HG02588 (cell line): Measurements from ENCODE around the gene USP20.

Experiments
- ATAC-seq: cut with Tn5 transposase; IDR thresholded peaks from one replicate; pipeline ENCODE4 v1.9.1; 2021; ENCODE audit warnings: mild to moderate bottlenecking, moderate library complexity; ENCODE audit not compliant: unreplicated experiment

The USP20 gene

DNA sequence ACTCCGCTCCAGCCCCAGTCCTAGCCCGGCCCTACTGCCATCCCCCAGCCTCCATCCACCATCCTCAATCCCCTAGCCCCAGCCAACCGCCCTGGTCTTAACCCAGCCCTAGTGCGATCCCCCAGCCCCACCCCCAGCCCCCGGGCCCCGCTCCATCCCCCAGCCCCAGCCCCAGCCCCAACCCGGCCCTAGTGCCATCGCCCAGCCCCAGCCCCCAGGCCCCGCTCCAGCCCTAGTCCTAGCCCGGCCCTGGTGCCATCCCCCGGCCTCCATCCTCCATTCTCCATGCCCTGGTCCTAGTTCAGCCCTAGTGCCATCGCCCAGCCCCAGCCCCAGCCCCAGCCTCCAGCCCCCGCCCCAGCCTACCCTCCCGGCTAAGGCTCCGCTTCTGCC, 11.7 kb upstream of the USP20 start:
- ATAC-seq = no peak

GRCh38 chr9:129823935-129824601, 11.2 kb upstream of the USP20 start, which contains the start of gene TOR1A:
Gene TOR1A (minus strand): TSS chr9:129824136. CDS start chr9:129824085, 51 bp downstream.
- peak; percentile 93 for ATAC-seq

GRCh38 chr9:129826344-129826743, 8.9 kb upstream of the USP20 start:
- ATAC-seq = no peak

- ATAC-seq = no peak
These were observed 8.5 kb upstream of the USP20 start for GRCh38 chr9:129826759-129827158.

DNA sequence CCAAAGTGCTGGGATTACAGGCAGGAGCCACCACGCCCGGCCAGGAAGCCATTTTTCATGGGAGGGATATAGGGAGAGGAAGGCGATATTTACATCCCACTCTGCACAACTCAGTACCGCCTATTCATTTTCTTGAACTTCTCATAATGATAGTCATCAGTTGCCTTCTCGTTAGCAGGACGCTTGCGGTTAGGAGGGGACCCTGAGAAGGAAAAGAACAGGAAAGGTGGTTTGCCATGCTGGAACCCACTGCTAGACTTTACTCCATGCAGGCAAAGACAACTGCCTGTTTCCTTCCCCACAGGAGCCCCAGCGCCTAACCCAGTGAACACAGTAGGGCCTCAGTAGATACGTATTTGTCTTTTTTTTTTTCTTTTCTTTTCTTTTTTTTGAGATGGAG, 7.2 kb upstream of the USP20 start:
- ATAC-seq = no peak

DNA sequence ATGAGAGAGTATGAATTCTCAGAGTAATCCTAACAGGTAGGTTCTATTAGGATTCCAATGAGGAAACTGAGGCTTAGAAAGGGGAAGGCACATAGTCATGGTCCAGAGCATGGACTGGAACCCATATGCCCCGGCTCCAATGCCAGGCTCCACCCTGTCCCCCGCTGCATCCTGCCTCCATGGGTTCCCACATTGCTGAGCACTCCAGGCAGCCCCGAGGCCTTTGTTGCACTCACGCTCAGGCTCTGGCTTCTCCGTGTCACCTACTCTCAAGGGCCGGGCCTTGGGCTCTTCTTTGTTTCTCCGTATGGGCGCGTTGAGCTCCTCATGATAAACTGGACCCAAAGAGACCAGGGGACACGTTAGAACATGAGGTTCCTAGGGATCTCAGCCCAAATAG, 6.3 kb upstream of the USP20 start:
- no peak for ATAC-seq

- ATAC-seq = no peak
These were observed 2.3 kb upstream of the USP20 start for GRCh38 chr9:129832982-129833381.

DNA sequence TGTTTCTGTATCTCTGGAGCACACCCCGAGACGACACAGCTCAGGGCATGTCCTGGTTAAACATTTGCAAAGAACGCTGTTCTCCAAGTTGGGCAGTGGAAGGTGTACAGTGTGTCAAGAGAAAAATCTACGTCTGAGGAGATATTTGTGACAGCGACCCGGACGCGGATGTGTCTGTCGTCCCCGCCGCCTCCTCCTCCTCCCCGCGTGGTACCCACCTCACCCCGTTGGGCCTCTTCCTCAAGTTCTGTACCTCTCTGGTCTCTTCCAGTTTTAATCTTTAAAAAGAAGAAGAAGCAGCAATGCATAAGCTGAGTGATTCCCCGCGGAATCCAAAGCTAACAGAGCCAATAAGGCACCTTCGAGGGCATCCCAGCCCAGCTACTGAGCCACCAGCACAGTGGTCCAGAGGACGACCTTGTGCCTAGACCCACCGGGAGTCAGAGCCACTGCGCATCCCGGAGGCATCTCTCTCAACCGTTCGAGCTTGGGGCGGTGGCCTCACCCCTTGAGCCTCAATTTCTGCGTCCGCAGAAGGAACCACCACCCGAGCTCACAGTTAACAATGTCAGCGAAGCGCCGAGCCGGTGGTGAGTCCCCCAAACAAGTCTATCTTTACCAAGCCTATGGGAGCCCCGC, 650 bp upstream of the USP20 start:
- ATAC-seq = peak; percentile 18

GRCh38 chr9:129835860-129836223, 584 bp downstream of the USP20 start:
- ATAC-seq = no peak

- ATAC-seq = no peak
These were observed 1.2 kb downstream of the USP20 start for GRCh38 chr9:129836311-129837007.

GRCh38 chr9:129838707-129839259, 3.5 kb downstream of the USP20 start:
- ATAC-seq = no peak

DNA sequence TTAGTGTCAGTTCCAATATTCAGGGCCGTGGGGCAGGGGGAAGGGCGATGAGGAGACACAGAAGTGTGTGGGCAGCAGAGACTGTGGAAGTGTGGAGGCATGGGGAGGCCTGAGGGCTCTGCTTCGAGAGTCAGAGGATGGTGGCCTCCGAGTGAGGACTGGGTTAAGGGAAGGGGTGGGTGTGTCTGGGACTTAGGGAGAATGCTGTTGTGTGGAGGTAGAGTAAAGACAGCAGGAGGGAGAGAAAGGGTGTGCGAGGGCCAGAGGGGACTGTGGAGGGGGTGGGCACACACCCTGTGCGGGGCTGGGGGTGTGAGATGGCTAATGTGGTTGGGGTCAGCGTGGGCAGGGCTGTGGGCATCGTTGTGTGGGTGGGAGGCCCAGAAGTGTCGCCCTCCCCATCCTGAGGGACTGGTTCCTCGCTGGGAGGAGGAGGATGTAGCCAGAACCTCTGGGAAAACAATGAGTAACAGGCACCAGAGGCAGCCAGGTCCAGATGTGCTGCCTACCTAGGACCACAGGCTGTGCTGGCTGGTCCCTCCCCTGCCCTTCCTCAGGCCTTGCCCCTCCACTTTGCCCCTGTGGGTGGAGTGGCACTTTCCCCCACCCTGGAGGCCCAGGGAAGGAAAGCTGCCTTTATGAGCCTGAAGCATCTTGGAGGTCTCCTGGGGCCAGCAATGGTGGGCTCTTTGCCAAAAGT, 4.2 kb downstream of the USP20 start:
- no peak for ATAC-seq

DNA sequence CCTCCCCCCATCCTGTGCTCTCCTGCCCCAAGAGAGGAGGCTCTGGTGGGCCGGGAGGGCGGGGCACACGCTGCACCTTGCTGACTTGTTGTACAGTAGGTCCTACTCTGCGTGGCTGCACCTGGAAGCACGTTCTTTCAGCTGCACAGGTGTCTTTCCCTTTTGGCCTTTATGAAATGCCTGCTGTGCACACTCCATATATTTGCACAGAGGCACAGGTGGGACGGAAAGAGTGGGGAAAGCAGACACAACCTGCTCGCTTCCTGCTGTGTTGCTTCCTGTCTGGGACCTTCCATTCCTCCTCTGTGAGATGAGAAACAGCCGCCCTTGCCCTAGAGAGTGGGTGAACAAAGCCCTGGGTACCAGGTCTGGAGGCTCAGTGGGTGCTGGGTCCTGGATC, 4.8 kb downstream of the USP20 start:
- ATAC-seq = no peak

DNA sequence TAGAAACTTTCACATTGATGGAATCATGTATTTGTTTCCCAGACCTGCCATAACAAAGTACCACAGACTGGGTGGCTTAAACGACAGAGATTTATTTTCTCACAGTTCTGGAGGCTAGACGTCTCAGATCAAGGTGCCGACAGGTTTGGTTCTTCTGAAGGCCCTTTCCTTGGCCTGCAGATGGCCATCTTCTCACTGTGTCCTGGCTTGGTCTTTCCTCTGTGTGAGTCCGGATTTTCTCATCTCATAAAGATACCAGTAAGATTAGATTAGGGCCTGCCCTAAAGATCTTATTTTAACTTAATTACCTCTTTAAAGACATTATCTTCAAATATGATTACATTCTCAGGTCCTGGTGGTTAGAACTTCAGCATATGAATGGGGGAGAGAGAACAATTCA, 5.8 kb downstream of the USP20 start:
- no peak for ATAC-seq

DNA sequence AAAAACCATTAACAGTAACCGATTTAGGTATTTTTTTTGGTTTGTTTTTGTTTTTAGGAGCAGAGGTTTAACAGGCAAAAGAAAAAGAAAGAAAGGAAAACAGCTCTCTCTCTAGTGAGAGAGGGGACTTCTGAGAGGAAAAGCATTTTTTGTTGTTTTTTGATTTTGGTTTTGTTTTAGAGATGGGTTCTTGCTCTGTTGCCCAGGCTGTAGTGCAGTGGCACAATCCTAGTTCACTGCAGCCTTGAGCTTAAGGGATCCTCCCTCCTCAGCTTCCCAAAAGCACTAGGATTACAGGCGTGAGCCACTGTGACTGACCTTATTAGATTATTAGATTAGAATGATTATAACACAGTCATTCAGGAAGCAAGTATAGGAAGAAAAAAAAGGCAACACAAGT, 10.1 kb downstream of the USP20 start:
- ATAC-seq = no peak

- no peak for ATAC-seq
These were observed 13.6 kb downstream of the USP20 start for GRCh38 chr9:129848712-129849441.

DNA sequence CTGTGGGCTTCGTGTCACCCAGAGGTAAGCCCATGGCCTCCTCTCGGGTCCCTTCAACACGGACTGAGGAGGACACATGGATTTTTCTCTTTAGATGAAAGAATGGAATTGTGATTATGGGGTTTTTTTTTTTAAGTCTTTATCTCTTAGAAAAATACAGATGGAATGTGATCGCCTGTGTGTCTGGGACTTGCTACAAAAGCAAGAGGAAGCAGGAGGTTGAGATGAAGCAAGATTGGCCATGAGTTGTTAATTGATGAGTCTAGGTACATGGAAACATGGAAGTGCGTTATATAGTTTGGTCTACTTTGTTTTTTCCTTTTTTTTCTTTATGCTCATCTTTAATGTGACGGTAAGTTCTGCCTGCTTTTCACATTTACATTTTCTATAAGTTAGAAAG, 14.6 kb downstream of the USP20 start:
- ATAC-seq = no peak

GRCh38 chr9:129850821-129851550, 15.7 kb downstream of the USP20 start:
- no peak for ATAC-seq

- ATAC-seq = no peak
These were observed 16.6 kb downstream of the USP20 start for GRCh38 chr9:129851821-129852220.

DNA sequence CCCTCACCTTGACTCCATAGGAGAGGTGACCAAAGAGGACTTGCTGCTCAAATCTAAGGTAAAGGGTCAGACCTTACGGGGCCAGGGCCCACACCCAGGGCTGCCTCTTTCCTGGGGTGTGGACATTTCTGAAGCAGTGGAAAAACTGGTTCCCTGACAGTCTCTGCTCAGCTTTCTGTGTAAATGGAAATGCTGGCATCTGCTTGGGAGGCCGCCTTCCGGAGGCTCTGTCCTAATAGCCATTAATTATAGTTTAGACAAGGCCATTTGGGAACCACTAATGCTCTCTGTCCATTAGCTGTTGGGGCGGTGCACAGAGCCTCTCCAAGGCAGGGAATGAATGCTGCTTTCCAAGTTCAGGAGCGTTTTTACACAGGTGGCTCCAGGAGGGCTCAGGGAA, 17.3 kb downstream of the USP20 start:
- no peak for ATAC-seq
